Transverse colon (tissue), 4 donors: ENCODE measurements around the gene IP6K3. TPM values are rescaled to one million over a fixed set of nuclear protein-coding genes. Genes with fewer than 3 reads are reported as not detected.

Experiments
- DNase-seq: peaks from one replicate; pipeline ENCODE4 v3.0.0-alpha.2; 2019
- H3K27ac ChIP-seq, 4 donors: fragments of 200-600 bp; sonication (generic); 2 replicates each; pipeline ENCODE4 v1.5.1; 2016 to 2018; ENCODE audit warnings: inconsistent platforms in 4 of 4
- H3K27me3 ChIP-seq: fragments of 200-600 bp; sonication (generic); 2 replicates; pipeline ENCODE4 v1.5.1; 2017; ENCODE audit warnings: inconsistent platforms
- H3K36me3 ChIP-seq, 4 donors: fragments of 200-600 bp; sonication (generic); 2 replicates each; pipeline ENCODE4 v1.5.1; 2017 to 2019; ENCODE audit warnings: inconsistent platforms in 4 of 4
- H3K4me1 ChIP-seq, 4 donors: fragments of 200-600 bp; sonication (generic); 2 replicates each; pipeline ENCODE4 v1.5.1; 2017 to 2020; ENCODE audit warnings: inconsistent platforms in 4 of 4
- H3K4me3 ChIP-seq, 4 donors: fragments of 200-600 bp; sonication (generic); 1 replicate in 1 of 4; 2 replicates in 3 of 4; pipeline versions ENCODE4 v1.5.1 to v1.6.1; 2017 to 2019; ENCODE audit warnings: inconsistent platforms in 4 of 4
- H3K9me3 ChIP-seq, 2 donors: fragments of 200-600 bp; sonication (generic); 2 replicates each; pipeline ENCODE4 v1.5.1; 2017 to 2019; ENCODE audit warnings: inconsistent platforms in 2 of 2
- EP300 ChIP-seq: sonication (generic); formaldehyde crosslinking; IDR thresholded peaks from one replicate; pipeline ENCODE4 v1.6.1; 2017; ENCODE audit warnings: antibody characterized with exemption, low read depth
- POLR2A ChIP-seq: fragments of 450-650 bp; IDR thresholded peaks from one replicate; pipeline ENCODE4 v1.6.1; 2016; ENCODE audit warnings: antibody characterized with exemption, mild to moderate bottlenecking, moderate library complexity
- POLR2AphosphoS5 ChIP-seq, 3 donors: sonication (generic); formaldehyde crosslinking; IDR thresholded peaks; one replicate each; pipeline ENCODE4 v1.6.1; 2016; ENCODE audit warnings: antibody characterized with exemption in 3 of 3
- WGBS, 2 donors: methylation state at CpG; one replicate each; pipeline ENCODE4 v1.1.5; 2018; ENCODE audit warnings: low coverage in 1 of 2; 5-methylcytosine and 5-hydroxymethylcytosine counted together
- in situ Hi-C, 4 donors: fragments of 200-750 bp; cut with MboI; loops; one replicate each; pipeline versions ENCODE4 v1.15.0 to v1.15.1; 2017; ENCODE audit warnings: low sequenced_read_pairs in 3 of 4, low pct_ligation_motif_present in 1 of 4, low pct_unique_long_range_greater_than_20kb in 1 of 4
- intact Hi-C: fragments of 100-400 bp; cut with DNase I; formaldehyde crosslinking; loops from one replicate; pipeline ENCODE4 v1.15.1; 2023; ENCODE audit warnings: low total_unique reads
- total RNA-seq, 4 donors: library from RNA; depleted of rRNA; stranded (reverse); fragments of >200 nt; gene quantifications; one replicate each; pipeline ENCODE4 v1.1.0, GENCODE V29; 2016
- TF ChIP-seq, protein P1 (sequence below), 5 experiments: fragments of 200-600 bp in 3 of 5; fragments of 450-650 bp in 2 of 5; sonication (generic) in 3 of 5; IDR thresholded peaks; 1 replicate in 2 of 5; 2 replicates in 3 of 5; pipeline ENCODE4 v1.5.1; 2016 to 2017; ENCODE audit warnings: antibody characterized with exemption in 5 of 5, inconsistent platforms in 3 of 5, mild to moderate bottlenecking in 2 of 5, moderate library complexity in 1 of 5

IP6K3 gene
- total RNA-seq, 4 donors from 2014 or later = 1.00 to 2.9 (median 1.9) TPM; not detected in 1

DNA sequence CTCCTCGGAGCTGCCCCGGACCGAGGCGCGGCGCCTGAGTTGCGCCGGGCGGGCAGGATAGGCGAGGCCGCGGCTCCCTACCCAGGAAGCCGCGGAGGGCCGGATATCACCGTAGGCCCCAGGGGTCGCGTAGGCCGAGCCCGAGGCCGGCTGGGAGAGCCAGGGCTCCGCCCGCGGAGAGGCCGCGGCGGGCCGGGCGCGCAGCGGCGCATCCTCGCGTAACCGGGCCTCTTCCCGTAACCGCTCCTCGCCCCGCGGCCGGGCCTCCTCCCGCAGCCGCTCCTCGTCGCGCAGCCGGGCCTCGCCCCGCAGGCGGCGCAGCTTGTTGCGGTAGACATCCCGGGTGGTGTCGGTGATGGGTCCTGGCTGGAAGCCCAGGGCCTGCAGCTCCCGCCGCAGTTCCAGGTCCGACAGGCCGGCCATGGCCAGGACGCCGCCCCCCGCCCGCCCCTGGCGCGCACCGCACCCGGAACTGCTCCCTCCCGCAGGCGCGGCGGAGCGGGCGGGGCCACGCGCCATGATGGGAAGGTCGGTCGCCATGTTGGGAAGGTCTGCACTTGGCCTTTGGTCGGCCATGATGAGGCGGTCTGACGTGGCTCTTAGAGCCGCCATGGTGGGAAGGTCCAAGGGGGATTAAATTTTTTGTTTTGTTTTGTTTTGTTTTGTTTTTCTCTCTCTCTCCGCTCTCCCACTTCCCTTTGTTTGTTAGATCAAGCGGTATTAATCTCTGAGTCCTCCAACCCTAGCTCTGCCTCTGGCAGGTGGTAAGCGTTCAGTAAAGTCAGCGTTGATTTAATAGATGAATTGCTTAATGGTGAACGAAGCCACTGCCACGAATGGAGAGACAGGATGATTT lies 42.2 kb upstream of the IP6K3 start, which contains the start of gene LEMD2:
Gene LEMD2, minus strand, starts transcription at position 437 of the 856 bp plus-strand sequence. Its CDS starts 14 bp downstream, at position 423.
- H3K36me3 ChIP-seq = peaks cover 0 to 10% (median under 1%) of the 10 kb centered on the region in 4 donors
- peaks cover 19 to 35% (median 30%) of the 10 kb centered on the region in 4 donors for H3K4me1 ChIP-seq
- H3K9me3 ChIP-seq = no peaks in the 10 kb centered on the region
- peak within 1 kb of the TSS; percentile 96 to 99 (median 98) for H3K27ac ChIP-seq
- H3K27me3 ChIP-seq = peaks cover 9% of the 10 kb centered on the region
- intact Hi-C loops = loop anchor here (5.0 kb wide), 1 partner anchor 93 kb away; no protein-coding TSS in a partner anchor
- peak within 1 kb of the TSS; percentile 73 to 99 (median 88) for H3K4me3 ChIP-seq
- in situ Hi-C loops = no loop called here
- WGBS, 2 donors = 5 to 6% methylated on average over 6 to 52 of the region's 86 CpGs
- DNase-seq = peak; percentile 95
- TF ChIP-seq, protein P1, sequence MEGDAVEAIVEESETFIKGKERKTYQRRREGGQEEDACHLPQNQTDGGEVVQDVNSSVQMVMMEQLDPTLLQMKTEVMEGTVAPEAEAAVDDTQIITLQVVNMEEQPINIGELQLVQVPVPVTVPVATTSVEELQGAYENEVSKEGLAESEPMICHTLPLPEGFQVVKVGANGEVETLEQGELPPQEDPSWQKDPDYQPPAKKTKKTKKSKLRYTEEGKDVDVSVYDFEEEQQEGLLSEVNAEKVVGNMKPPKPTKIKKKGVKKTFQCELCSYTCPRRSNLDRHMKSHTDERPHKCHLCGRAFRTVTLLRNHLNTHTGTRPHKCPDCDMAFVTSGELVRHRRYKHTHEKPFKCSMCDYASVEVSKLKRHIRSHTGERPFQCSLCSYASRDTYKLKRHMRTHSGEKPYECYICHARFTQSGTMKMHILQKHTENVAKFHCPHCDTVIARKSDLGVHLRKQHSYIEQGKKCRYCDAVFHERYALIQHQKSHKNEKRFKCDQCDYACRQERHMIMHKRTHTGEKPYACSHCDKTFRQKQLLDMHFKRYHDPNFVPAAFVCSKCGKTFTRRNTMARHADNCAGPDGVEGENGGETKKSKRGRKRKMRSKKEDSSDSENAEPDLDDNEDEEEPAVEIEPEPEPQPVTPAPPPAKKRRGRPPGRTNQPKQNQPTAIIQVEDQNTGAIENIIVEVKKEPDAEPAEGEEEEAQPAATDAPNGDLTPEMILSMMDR (IDR thresholded peaks at IDR 0.05) = peak in 1 of 5 experiments; percentile 2
- TF ChIP-seq EP300 (no peak), POLR2AphosphoS5 (IDR thresholded peaks at IDR 0.05) (peak; percentile 87 to 100 (median 99)), POLR2A (peak; percentile 81)

DNA sequence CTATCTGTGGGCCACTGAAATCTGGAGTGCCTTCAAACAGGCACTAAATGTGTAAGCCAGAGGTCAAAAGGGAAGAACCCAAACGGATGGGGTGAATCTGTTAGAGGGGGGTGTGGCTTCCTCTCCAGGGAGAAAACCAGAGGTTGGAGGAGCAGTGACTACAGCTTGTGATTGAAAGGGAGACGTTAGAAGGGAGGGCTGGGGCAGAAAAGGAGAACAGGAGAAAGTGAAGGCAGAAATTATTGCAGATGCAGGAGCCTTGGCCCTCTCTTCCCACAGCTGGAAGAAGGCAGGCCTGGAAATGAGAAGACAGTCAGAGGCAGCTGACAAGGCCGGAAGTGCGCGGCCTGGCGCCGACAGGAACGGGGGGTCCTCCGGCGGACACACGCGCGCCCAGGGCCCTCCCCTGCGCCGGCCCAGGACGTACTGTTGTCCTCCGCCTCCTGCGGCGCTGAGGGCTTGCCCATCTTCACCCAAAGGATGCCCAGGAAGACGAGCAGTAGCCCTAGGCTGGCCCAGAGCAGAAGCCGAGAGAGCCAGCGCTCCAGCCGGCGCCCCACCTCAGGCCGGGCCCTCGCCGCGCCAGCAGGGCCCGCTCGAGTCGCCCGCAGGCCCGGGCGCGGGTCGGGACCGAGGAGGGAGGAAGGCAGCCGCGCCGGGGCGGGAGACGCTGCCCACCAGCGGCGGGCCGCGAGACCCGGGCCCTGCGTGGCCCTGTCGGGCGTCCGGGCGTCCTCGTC lies 41.4 kb upstream of the IP6K3 start:
- Histone ChIP-seq H3K4me3 (peak overlapping the region; percentile 73 to 99 (median 88)), H3K27ac (peak overlapping the region; percentile 96 to 99 (median 98)), H3K27me3 (peaks cover 5% of the 10 kb centered on the region), H3K36me3 (peaks cover 0 to 18% (median 2%) of the 10 kb centered on the region in 4 donors), H3K9me3 (no peaks in the 10 kb centered on the region), H3K4me1 (peaks cover 19 to 35% (median 30%) of the 10 kb centered on the region in 4 donors)
- TF ChIP-seq POLR2AphosphoS5 (IDR thresholded peaks at IDR 0.05) = peak; percentile 71 to 83 (median 77)
- peak; percentile 60 for TF ChIP-seq POLR2A
- no peak for TF ChIP-seq EP300
- WGBS, 2 donors = 0% methylated on average over 1 to 21 of the region's 53 CpGs
- intact Hi-C loops (loop anchor here (1.0 to 5.0 kb wide), 2 partner anchors 94 to 237 kb away; no protein-coding TSS in a partner anchor), in situ Hi-C loops (no loop called here)
- peak; percentile 77 for DNase-seq

DNA sequence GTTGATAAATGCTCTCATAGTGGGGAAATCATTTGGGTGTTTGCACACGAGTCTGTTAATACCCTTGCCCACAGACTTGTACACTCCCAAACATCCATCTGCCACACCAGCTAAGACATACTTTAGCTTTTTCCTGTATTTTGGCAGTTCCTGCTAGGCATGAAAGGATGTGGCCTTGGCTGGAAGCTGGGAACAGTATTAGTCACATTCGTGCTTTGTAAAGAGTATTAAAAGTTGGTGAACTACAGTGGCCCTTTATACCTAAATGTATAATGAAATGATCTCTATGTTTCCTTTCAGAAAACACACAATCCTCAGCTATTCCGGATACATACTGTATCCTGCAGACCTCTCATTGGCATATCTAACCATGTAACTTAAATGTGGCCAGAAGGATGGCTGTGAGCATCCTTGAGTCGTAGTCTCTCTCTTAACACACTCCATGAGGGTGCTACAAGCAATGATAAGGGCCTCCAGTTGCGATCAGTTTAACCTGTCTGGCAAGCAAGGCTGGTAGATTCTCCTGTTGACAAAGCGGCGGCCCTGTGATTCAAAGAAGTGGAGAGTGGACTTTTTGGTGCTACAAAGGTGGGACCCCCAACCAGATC lies 40.7 kb upstream of the IP6K3 start:
- in situ Hi-C loops (no loop called here), intact Hi-C loops (loop anchor here (1.0 to 5.0 kb wide), 2 partner anchors 95 to 238 kb away; no protein-coding TSS in a partner anchor)
- Histone ChIP-seq H3K27me3 (no peaks in the 10 kb centered on the region), H3K9me3 (no peaks in the 10 kb centered on the region), H3K36me3 (peaks cover 0 to 23% (median 2%) of the 10 kb centered on the region in 4 donors), H3K4me3 (peak overlapping the region; percentile 73 to 99 (median 88)), H3K4me1 (peaks cover 19 to 35% (median 30%) of the 10 kb centered on the region in 4 donors), H3K27ac (peak overlapping the region; percentile 96 to 99 (median 98))
- TF ChIP-seq POLR2AphosphoS5 (IDR thresholded peaks at IDR 0.05) (no peak), POLR2A (no peak)
- TF ChIP-seq, protein P1 (IDR thresholded peaks at IDR 0.05) = no peak
- WGBS, 2 donors = 36 to 43% methylated on average over 5 to 7 of the region's 7 CpGs
- no peak for DNase-seq

DNA sequence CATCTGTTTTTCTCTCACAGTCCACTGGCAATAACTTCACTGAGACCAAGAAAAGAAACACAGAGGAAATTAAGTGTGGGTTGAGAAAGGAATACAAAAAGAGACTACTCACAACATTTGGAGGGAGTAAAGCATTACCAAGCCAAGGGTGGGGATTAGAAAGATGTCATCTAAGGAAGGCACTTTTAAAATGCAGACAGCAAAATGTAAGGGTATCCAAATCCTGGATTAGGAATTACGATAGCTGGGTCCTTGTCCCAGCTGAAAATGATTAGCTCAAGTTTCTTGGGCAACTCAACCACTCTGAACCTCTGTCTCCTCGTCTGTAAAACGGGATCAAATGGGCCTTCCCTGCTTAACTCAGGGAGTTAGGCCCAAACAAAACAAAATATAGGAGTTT lies 40.0 kb upstream of the IP6K3 start:
- 62 to 90% methylated on average over 3 of the region's 3 CpGs for WGBS, 2 donors
- H3K4me3 ChIP-seq = peak overlapping the region in 1 of 4 donors; percentile 73
- intact Hi-C loops = loop anchor here (1.0 to 5.0 kb wide), 2 partner anchors 96 to 239 kb away; no protein-coding TSS in a partner anchor

More for the DNA sequence above, 40.0 kb upstream of the IP6K3 start:
- H3K27ac ChIP-seq = peak overlapping the region; percentile 96 to 99 (median 98)
- H3K4me1 ChIP-seq = peaks cover 19 to 35% (median 30%) of the 10 kb centered on the region in 4 donors
- no peak for DNase-seq
- no peaks in the 10 kb centered on the region for H3K9me3 ChIP-seq
- peaks cover 0 to 29% (median 2%) of the 10 kb centered on the region in 4 donors for H3K36me3 ChIP-seq
- H3K27me3 ChIP-seq = no peaks in the 10 kb centered on the region
- TF ChIP-seq POLR2A = no peak
- TF ChIP-seq POLR2AphosphoS5 (IDR thresholded peaks at IDR 0.05) = no peak
- TF ChIP-seq, protein P1 (IDR thresholded peaks at IDR 0.05) = no peak
- no peak for TF ChIP-seq EP300
- in situ Hi-C loops = no loop called here
